SK-N-SH (cell line): ENCODE measurements around the gene CHST1.

Source experiments
- CTCF ChIP-seq: fragments of 200-600 bp; sonication (generic); IDR thresholded peaks from 2 replicates; pipeline ENCODE4 v1.6.1; 2017; ENCODE audit warnings: antibody characterized with exemption, mild to moderate bottlenecking, moderate library complexity
- FOSL2 ChIP-seq: IDR thresholded peaks from 2 replicates; pipeline ENCODE4 v1.4.0; 2012; ENCODE audit warnings: low read depth, mild to moderate bottlenecking, moderate library complexity, borderline replicate concordance
- GABPA ChIP-seq: IDR thresholded peaks from 2 replicates; pipeline ENCODE4 v1.4.0; 2012; ENCODE audit warnings: low read depth, mild to moderate bottlenecking
- POLR2AphosphoS5 ChIP-seq: IDR thresholded peaks from 2 replicates; pipeline ENCODE4 v1.6.1; 2012; ENCODE audit warnings: low read depth, low read length
- REST ChIP-seq: IDR thresholded peaks from 2 replicates; pipeline ENCODE4 v1.6.1; 2012; ENCODE audit warnings: mild to moderate bottlenecking, low read depth, low read length, moderate library complexity
- RFX5 ChIP-seq: IDR thresholded peaks from 2 replicates; pipeline ENCODE4 v1.6.1; 2012; ENCODE audit warnings: mild to moderate bottlenecking, improper control_type of control experiment, low read length
- RXRA ChIP-seq: IDR thresholded peaks from 2 replicates; pipeline ENCODE4 v1.4.0; 2012; ENCODE audit warnings: low read depth, mild to moderate bottlenecking, borderline replicate concordance
- TAF1 ChIP-seq: IDR thresholded peaks from 2 replicates; pipeline ENCODE4 v1.6.1; 2012; ENCODE audit warnings: low read depth, mild to moderate bottlenecking, low read length, moderate library complexity, borderline replicate concordance
- YY1 ChIP-seq: IDR thresholded peaks from 2 replicates; pipeline ENCODE4 v1.4.0; 2012; ENCODE audit warnings: low read depth, mild to moderate bottlenecking

GRCh38 chr11:45616802-45617549 lies 48.4 kb downstream of the CHST1 start:
- TF ChIP-seq CTCF (no peak), TAF1 (no peak), POLR2AphosphoS5 (no peak), RFX5 (no peak), RXRA (no peak), YY1 (no peak), FOSL2 (no peak), GABPA (no peak), REST (no peak)
